Naive thymus-derived CD8-positive, alpha-beta T cell (primary cell): ENCODE data around the gene RADX. TPM values are rescaled to one million over a fixed set of nuclear protein-coding genes. Genes with fewer than 3 reads are reported as not detected.
"Not testable (repeated sequence)": the region's sequence is repeated elsewhere in the genome, so short reads cannot be mapped to it uniquely, and the experiment has no call there.

Experiments used
- ATAC-seq, 2 donors: fragments of 150-1000 bp; cut with Tn5 transposase in 1 of 2; sonication (Bioruptor Pico), chemical (Tn5 transposase) in 1 of 2; 1 replicate in 1 of 2; 2 replicates in 1 of 2; pipeline ENCODE4 v1.10.0; 2021; ENCODE audit warnings: mild to moderate bottlenecking in 2 of 2, moderate library complexity in 2 of 2
- POLR2A ChIA-PET: fragments of 350-600 bp; sonication (Branson Sonifier 250); formaldehyde crosslinking; loops from one replicate; lab custom pipeline; 2021; ENCODE audit warnings: antibody characterized with exemption; lab: Charles Lee
- DNase-seq, 10 donors: peaks; one replicate each; pipeline versions ENCODE4 v3.0.0 to v3.0.0-alpha.2; 2020 to 2022
- H3K27ac Mint-ChIP-seq, 10 donors: one replicate each; pipeline ENCODE4 v1.8.0; 2020 to 2022; ENCODE audit warnings: mild to moderate bottlenecking in 10 of 10, mixed read lengths in 10 of 10, moderate library complexity in 4 of 10, inconsistent platforms in 1 of 10
- H3K27me3 Mint-ChIP-seq, 5 donors: one replicate each; pipeline ENCODE4 v1.8.0; 2021 to 2022; ENCODE audit warnings: mixed read lengths in 5 of 5
- H3K36me3 Mint-ChIP-seq, 3 donors: one replicate each; pipeline ENCODE4 v1.8.0; 2020 to 2022; ENCODE audit warnings: mixed read lengths in 3 of 3, mild to moderate bottlenecking in 2 of 3, inconsistent platforms in 1 of 3
- H3K4me1 Mint-ChIP-seq, 4 donors: one replicate each; pipeline ENCODE4 v1.8.0; 2021 to 2022; ENCODE audit warnings: mixed read lengths in 4 of 4
- H3K4me3 Mint-ChIP-seq, 10 donors: one replicate each; pipeline ENCODE4 v1.8.0; 2020 to 2022; ENCODE audit warnings: mild to moderate bottlenecking in 10 of 10, mixed read lengths in 10 of 10, moderate library complexity in 6 of 10, inconsistent platforms in 1 of 10
- H3K9me3 Mint-ChIP-seq, 9 donors: one replicate each; pipeline ENCODE4 v1.8.0; 2020 to 2022; ENCODE audit warnings: mixed read lengths in 9 of 9, mild to moderate bottlenecking in 3 of 9, inconsistent platforms in 1 of 9, moderate library complexity in 1 of 9
- polyA plus RNA-seq, 3 donors: library from polyadenylated mRNA; unstranded; fragments of 300-500 nt; fragmentation: Illumina TruSeq; gene quantifications; one replicate each; pipeline ENCODE4 v1.2.3, GENCODE V29; 2021
- total RNA-seq, 8 experiments: library from RNA in 2 of 8; stranded (reverse) in 2 of 8; gene quantifications; one replicate each; pipeline ENCODE4 v1.2.3 and lab custom pipeline; 2021 to 2026

RADX gene
- total and polyA plus RNA-seq, 5 experiments from 2014 or later: 2.1 to 13.4 (median 3.1) TPM

GRCh38 chrX:106615041-106615440 lies 3.3 kb downstream of the RADX start:
- H3K36me3 Mint-ChIP-seq: no peaks in the 10 kb centered on the region
- no peak overlapping the region for H3K4me3 Mint-ChIP-seq
- POLR2A ChIA-PET: no interaction called here
- ATAC-seq: no peak
- no peak for DNase-seq
- H3K4me1 Mint-ChIP-seq: peaks cover 10 to 27% (median 15%) of the 10 kb centered on the region in 4 donors
- H3K9me3 Mint-ChIP-seq: no peaks in the 10 kb centered on the region
- H3K27ac Mint-ChIP-seq: peak overlapping the region in 1 of 10 donors; percentile 4
- H3K27me3 Mint-ChIP-seq: no peaks in the 10 kb centered on the region

DNA sequence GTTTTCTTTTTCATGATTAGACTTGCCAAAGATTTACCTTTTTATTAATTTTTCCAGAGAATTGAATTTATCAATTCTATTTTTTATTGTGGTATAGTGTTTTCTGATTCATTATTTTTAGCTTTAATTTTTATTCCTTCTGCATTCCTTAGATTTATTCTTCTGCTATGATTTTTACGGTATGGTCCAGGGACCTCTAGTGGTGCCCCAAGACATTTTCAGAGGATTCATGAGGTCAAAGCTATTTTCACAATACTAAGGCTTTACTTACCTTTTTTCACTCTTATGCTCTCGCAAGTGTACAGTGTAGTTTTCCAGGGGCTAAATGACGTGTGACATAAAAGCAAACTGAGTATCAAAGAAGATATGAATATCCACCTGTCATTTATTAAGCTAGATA lies 8.0 kb downstream of the RADX start:
- Mint-ChIP-seq H3K9me3 (no peaks in the 10 kb centered on the region), H3K27ac (no peak overlapping the region), H3K4me3 (no peak overlapping the region), H3K36me3 (peaks cover 0 to 12% (median 0%) of the 10 kb centered on the region in 3 donors), H3K4me1 (peaks cover 2 to 7% (median 2%) of the 10 kb centered on the region in 4 donors), H3K27me3 (no peaks in the 10 kb centered on the region)
- ATAC-seq (no peak), DNase-seq (no peak)
- POLR2A ChIA-PET: no interaction called here

- POLR2A ChIA-PET: no interaction called here
- Mint-ChIP-seq H3K4me3 (no peak overlapping the region), H3K27ac (no peak overlapping the region), H3K36me3 (peaks cover 0 to 15% (median 0%) of the 10 kb centered on the region in 3 donors), H3K27me3 (no peaks in the 10 kb centered on the region), H3K4me1 (no peaks in the 10 kb centered on the region), H3K9me3 (no peaks in the 10 kb centered on the region)
- no peak for DNase-seq
- ATAC-seq: no peak
Measured at GRCh38 chrX:106621836-106622235, 10.1 kb downstream of the RADX start.

GRCh38 chrX:106626789-106627188 lies 15.0 kb downstream of the RADX start:
- DNase-seq (no peak), ATAC-seq (no peak)
- POLR2A ChIA-PET: interaction anchor here (0.6 kb wide), 1 partner anchor 21 kb away, joined by 4 read pairs; no protein-coding TSS in a partner anchor
- Mint-ChIP-seq H3K27me3 (no peaks in the 10 kb centered on the region), H3K4me1 (no peaks in the 10 kb centered on the region), H3K9me3 (no peaks in the 10 kb centered on the region), H3K4me3 (no peak overlapping the region), H3K36me3 (peaks cover 0 to 12% (median 2%) of the 10 kb centered on the region in 3 donors), H3K27ac (no peak overlapping the region)

DNA sequence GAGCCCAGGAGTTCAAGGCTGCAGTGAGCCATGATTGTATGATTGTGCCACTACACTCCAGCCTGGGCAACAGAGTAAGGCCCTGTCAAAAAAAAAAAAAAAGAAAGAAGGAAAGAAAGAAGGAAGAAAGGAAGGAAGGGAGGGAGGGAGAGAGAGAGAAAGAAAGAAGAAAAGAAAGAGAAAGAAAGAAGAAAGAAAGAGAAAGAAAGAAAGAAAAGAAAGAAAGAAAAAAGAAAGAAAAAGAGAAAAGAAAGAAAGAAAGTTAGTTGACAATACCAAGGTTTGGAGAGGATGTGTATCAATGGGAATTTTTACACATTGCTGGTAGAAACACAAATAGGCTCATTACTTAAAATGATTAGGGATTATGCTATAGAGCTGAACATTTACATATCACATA lies 19.8 kb downstream of the RADX start:
- ATAC-seq: no peak
- Mint-ChIP-seq H3K4me1 (no peaks in the 10 kb centered on the region), H3K4me3 (no peak overlapping the region), H3K27ac (no peak overlapping the region), H3K36me3 (peaks cover 0 to 7% (median 2%) of the 10 kb centered on the region in 3 donors), H3K9me3 (no peaks in the 10 kb centered on the region), H3K27me3 (no peaks in the 10 kb centered on the region)
- no peak for DNase-seq
- POLR2A ChIA-PET: no interaction called here

DNA sequence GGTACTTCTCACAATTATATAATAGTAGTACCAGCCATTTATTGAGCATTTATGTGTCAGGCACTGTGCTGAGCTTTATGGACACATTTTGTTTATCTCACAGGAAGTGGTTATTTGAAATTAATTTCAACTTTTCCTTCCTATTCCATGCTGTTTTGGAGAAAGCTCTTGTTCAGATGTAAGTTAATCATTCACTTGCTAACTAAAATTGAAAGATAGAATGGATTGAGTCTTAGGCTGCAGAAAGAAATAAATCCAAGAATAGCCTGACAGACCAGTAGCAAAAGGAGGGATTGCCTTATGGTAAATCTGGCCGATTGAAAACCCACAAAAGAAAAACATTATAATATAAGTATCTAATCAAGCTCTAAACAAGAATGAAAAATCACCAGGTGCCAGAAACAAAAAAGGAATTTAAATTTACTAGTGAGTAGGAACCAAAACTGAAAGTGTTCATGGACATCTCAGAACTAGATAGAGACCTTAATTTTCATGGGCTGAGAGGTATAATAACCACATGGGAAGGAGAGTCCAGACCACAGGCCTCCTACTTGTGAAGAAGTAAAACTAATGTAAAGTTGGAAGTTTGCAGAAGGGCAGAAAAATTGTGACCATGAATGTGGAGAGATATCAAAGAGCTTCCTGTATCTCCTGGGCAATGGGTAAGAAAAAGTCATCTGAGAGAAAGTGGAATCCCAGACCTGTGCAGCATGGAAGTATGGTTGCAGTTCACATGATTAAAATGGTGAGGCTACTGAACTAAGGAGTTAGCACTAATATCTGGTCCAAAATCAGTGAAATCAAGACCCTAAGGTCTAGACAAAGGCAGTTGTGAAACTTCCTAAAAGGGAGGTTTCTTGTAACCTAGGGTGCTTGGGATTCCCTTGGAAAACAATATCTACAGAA lies 38.0 kb downstream of the RADX start:
- ATAC-seq: no peak
- Mint-ChIP-seq H3K27ac (peak overlapping the region in 1 of 10 donors; percentile 55), H3K27me3 (no peaks in the 10 kb centered on the region), H3K4me3 (no peak overlapping the region), H3K36me3 (peaks cover 5 to 33% (median 27%) of the 10 kb centered on the region in 3 donors), H3K9me3 (peaks cover 0 to 2% (median 0%) of the 10 kb centered on the region in 9 donors), H3K4me1 (peaks cover 0 to 9% (median 2%) of the 10 kb centered on the region in 4 donors)
- POLR2A ChIA-PET: no interaction called here
- DNase-seq: no peak

- H3K4me3 Mint-ChIP-seq, DNase-seq, H3K27ac Mint-ChIP-seq, H3K4me1 Mint-ChIP-seq, H3K9me3 Mint-ChIP-seq, ATAC-seq, H3K27me3 Mint-ChIP-seq, POLR2A ChIA-PET: not testable (repeated sequence)
- H3K36me3 Mint-ChIP-seq: peaks cover 11 to 31% (median 26%) of the 10 kb centered on the region in 3 donors
Measured at GRCh38 chrX:106653625-106654024, 41.8 kb downstream of the RADX start.

- no peaks in the 10 kb centered on the region for H3K4me1 Mint-ChIP-seq
- H3K4me3 Mint-ChIP-seq: no peak overlapping the region
- no peak for ATAC-seq
- DNase-seq: no peak
- H3K9me3 Mint-ChIP-seq: no peaks in the 10 kb centered on the region
- H3K36me3 Mint-ChIP-seq: peaks cover 0 to 29% (median 5%) of the 10 kb centered on the region in 3 donors
- H3K27ac Mint-ChIP-seq: no peak overlapping the region
- POLR2A ChIA-PET: no interaction called here
- no peaks in the 10 kb centered on the region for H3K27me3 Mint-ChIP-seq
Measured at GRCh38 chrX:106670631-106671030, 58.9 kb downstream of the RADX start.

GRCh38 chrX:106672527-106672926 lies 60.7 kb downstream of the RADX start:
- POLR2A ChIA-PET: no interaction called here
- Mint-ChIP-seq H3K9me3 (no peaks in the 10 kb centered on the region), H3K27ac (no peak overlapping the region), H3K4me3 (no peak overlapping the region), H3K36me3 (peaks cover 0 to 27% (median 5%) of the 10 kb centered on the region in 3 donors), H3K27me3 (no peaks in the 10 kb centered on the region), H3K4me1 (no peaks in the 10 kb centered on the region)
- DNase-seq (no peak), ATAC-seq (no peak)

GRCh38 chrX:106680716-106681115 lies 68.9 kb downstream of the RADX start:
- Mint-ChIP-seq H3K4me1 (no peaks in the 10 kb centered on the region), H3K27ac (no peak overlapping the region), H3K27me3 (peaks cover 0 to 9% (median 0%) of the 10 kb centered on the region in 5 donors), H3K36me3 (peaks cover 0 to 3% (median 2%) of the 10 kb centered on the region in 3 donors), H3K4me3 (no peak overlapping the region), H3K9me3 (peaks cover 0 to 8% (median 1%) of the 10 kb centered on the region in 9 donors)
- ATAC-seq: no peak
- DNase-seq: no peak
- POLR2A ChIA-PET: no interaction called here

- Mint-ChIP-seq H3K36me3 (no peaks in the 10 kb centered on the region), H3K27me3 (peaks cover 0 to 9% (median 0%) of the 10 kb centered on the region in 5 donors), H3K27ac (no peak overlapping the region), H3K4me3 (no peak overlapping the region), H3K9me3 (peaks cover 0 to 9% (median 5%) of the 10 kb centered on the region in 9 donors), H3K4me1 (no peaks in the 10 kb centered on the region)
- POLR2A ChIA-PET: no interaction called here
- DNase-seq (no peak), ATAC-seq (no peak)
Measured at GRCh38 chrX:106684207-106684606, 72.4 kb downstream of the RADX start.

GRCh38 chrX:106692425-106693065 lies 80.8 kb downstream of the RADX start:
- Mint-ChIP-seq H3K9me3 (peaks cover 0 to 9% (median 0%) of the 10 kb centered on the region in 9 donors), H3K27me3 (peaks cover 0 to 10% (median 3%) of the 10 kb centered on the region in 5 donors), H3K4me1 (no peaks in the 10 kb centered on the region), H3K36me3 (no peaks in the 10 kb centered on the region), H3K27ac (no peak overlapping the region), H3K4me3 (no peak overlapping the region)
- POLR2A ChIA-PET: no interaction called here
- no peak for DNase-seq
- no peak for ATAC-seq

GRCh38 chrX:106696502-106696901 lies 84.7 kb downstream of the RADX start:
- H3K4me3 Mint-ChIP-seq: no peak overlapping the region
- no peak for ATAC-seq
- H3K27me3 Mint-ChIP-seq: peaks cover 3 to 27% (median 6%) of the 10 kb centered on the region in 5 donors
- H3K9me3 Mint-ChIP-seq: no peaks in the 10 kb centered on the region
- no peak for DNase-seq
- no peaks in the 10 kb centered on the region for H3K36me3 Mint-ChIP-seq
- POLR2A ChIA-PET: no interaction called here
- H3K27ac Mint-ChIP-seq: no peak overlapping the region
- no peaks in the 10 kb centered on the region for H3K4me1 Mint-ChIP-seq
